ENCODE data around the gene MOB3C. TPM values are rescaled to one million over a fixed set of nuclear protein-coding genes. Genes with fewer than 3 reads are reported as not detected.

Gene MOB3C
- total RNA-seq, 1 donor from 2014 or later = 5.3 TPM

GRCh38 chr1:46639547-46639946 is 22.9 kb upstream of the MOB3C start:
- DNase-seq (ENCODE audit: low spot score) (no peak), ATAC-seq (no peak)

DNA sequence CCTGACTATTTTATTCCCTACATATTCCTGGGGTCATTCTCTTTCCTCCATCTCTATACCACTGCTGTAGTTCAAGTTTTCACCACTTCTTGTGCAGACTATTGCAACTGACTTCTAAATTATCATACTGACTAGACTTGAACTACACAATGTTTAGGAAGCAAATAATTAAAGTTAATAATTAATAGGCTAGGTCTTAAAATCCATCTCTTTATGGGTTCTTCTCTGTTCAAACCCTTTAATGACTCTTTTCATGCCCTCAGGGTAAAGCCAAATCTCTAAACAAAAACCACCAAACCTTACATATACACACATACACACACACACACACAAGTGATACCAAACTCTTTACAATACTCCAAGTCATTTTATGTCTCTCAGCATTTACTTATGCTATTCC is 22.3 kb upstream of the MOB3C start:
- no peak for DNase-seq (ENCODE audit: low spot score)
- no peak for ATAC-seq

GRCh38 chr1:46637444-46638083 is 21.0 kb upstream of the MOB3C start:
- ATAC-seq (no peak), DNase-seq (ENCODE audit: low spot score) (no peak)

DNA sequence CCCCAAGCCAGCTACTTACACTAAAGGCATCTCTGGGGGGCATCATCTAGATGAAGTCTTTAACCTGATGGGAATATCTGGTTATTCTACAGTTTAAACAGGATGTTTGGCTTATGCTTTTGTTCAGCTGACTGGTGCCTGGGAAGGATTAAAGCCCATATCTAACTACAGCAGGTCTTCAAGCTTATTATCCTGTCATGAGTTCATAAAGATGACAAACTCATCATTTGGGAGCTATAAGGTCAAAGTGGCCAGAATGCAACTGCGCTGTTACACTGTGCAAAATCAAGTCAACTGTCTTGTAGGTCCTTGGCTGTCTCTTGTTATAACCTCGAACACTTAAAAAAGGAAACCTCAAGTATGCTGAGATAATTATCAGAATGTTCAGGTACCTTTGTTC is 18.6 kb upstream of the MOB3C start:
- ATAC-seq = no peak
- no peak for DNase-seq (ENCODE audit: low spot score)

- ATAC-seq = no peak
- no peak for DNase-seq (ENCODE audit: low spot score)
Observed at GRCh38 chr1:46630719-46631118, 14.1 kb upstream of the MOB3C start.

DNA sequence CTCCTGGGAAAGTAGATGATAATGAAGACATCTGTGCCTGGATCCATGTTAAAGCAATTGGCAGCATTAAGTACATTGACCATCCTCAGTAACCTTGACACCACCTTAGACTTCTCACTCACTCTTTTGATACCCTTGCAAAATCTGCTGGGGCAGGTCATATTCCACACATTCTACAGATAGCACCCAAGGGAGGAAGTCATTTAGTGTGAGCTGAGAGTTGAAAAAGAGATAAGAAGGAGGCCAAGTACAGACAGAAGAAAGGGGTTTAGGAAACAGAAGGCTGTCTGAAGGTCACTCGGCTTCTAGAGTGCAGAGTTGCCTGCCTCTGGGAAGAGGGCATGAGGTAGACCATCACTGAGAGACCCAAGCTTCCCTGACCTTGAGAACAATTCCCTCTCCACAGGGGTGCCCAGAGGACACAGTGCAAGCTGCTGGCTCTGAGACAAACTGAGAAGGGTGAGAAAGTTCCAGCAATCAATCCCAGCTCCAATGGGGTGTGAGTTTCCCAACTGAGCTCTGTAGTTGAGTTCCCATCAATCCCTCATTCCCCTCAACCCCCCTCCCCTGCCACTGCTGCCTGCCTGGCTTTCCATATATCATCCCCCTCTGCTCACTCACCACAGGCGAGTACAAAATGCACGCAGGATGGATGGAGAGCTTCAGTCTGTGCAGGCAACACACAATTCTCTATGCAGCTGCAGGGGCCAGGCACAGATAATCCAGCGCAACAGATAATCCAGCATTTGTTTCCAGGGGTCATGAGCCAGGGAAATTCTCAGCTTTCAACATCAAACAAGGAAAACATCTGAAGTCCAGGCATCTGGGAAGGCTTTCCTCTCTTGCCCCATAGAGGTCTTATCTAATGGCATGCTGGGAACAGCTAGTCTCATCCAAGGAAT is 7.4 kb upstream of the MOB3C start:
- no peak for DNase-seq (ENCODE audit: low spot score)
- ATAC-seq = no peak

DNA sequence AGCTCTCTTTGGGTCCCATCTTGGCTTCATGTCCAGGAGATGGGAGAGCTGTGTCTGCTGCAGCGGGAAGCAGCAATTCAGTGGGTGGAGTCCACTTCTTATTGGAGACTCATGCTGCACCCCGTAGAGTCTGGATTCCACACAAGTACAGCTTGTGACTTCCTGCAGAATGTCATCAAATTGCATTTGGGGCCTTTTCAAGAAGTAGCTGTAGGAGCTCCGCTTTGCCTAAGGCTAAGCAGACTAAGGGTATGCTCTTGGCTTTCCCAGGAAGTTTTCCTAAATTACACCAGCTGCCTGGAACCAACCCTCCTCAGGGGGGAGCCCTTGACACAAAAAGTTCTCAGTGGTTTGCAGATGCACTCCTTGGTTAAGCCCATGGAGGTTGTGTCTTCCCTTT is 5.7 kb upstream of the MOB3C start:
- peak; percentile 87 for ATAC-seq
- DNase-seq (ENCODE audit: low spot score) = no peak

- ATAC-seq (no peak), DNase-seq (ENCODE audit: low spot score) (no peak)
Observed at GRCh38 chr1:46621930-46622329, 5.3 kb upstream of the MOB3C start.

GRCh38 chr1:46619656-46620258 is 3.1 kb upstream of the MOB3C start:
- ATAC-seq = no peak
- DNase-seq (ENCODE audit: low spot score) = no peak

- ATAC-seq = no peak
- no peak for DNase-seq (ENCODE audit: low spot score)
Observed at GRCh38 chr1:46618754-46619415, 2.3 kb upstream of the MOB3C start.

GRCh38 chr1:46617833-46618232 is 1.2 kb upstream of the MOB3C start:
- no peak for ATAC-seq
- no peak for DNase-seq (ENCODE audit: low spot score)

GRCh38 chr1:46617108-46617800 is 643 bp upstream of the MOB3C start:
- DNase-seq (ENCODE audit: low spot score) = no peak
- ATAC-seq = peak; percentile 38

DNA sequence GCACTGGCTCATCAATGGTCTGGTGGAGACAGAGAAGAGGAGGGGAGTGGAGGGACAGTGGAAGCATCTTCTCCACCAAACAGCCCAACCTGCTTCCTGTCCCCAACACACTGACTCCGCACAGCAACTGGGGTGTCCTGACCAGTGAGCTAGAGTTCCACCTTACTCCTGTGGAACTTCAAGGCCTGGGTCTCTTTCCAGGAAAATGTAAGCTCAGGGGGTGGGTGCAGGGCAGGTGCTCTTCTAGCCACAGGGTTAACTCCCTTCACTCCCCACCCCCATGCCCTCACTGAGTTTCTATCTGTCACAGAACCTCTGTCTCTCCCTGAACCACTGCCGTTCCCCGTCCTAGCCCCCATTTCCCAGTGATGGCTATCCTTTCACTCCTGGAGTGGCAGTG is 876 bp downstream of the MOB3C start:
- ATAC-seq (no peak), DNase-seq (ENCODE audit: low spot score) (no peak)

DNA sequence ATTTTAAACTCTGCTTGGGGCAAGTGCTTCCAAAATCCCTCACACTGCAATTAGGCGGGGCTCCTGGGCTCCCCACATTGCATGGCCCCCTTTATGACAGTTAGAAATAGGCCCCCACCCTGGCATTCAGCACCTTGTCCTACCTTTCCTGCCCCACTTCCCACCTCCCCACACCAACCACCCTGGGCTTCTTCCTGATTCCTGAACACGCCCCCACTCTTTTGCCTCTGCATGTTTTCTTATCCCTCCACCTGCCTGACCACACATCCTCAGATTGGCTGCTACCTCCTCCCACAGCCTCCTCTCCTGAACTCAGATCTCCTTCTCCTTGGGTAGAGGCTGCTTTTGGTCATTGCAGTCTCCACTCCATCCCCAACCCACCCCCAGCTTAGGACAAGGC is 1.5 kb downstream of the MOB3C start:
- no peak for ATAC-seq

DNA sequence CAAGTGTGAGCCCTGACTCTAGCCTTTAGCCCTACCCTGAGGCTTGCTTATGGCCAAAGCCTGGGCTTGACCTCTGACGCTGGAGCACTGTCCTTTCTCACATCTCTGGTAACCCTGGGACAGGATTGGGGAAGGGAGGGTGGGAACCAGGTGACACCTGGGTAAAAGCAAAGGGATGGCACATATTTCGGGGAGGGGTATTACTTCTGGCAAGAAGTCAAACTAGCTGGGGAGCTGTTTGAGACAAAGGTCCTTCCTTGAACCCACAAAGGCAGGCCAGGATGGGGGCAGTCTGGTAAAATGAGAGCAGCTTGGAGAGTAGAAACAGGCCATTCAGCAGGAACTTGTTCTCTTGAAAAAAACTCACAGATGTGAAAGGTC is 2.0 kb downstream of the MOB3C start:
- DNase-seq (ENCODE audit: low spot score) = no peak
- ATAC-seq = peak; percentile 18

More for the DNA sequence above, 1.5 kb downstream of the MOB3C start:
- no peak for DNase-seq (ENCODE audit: low spot score)

DNA sequence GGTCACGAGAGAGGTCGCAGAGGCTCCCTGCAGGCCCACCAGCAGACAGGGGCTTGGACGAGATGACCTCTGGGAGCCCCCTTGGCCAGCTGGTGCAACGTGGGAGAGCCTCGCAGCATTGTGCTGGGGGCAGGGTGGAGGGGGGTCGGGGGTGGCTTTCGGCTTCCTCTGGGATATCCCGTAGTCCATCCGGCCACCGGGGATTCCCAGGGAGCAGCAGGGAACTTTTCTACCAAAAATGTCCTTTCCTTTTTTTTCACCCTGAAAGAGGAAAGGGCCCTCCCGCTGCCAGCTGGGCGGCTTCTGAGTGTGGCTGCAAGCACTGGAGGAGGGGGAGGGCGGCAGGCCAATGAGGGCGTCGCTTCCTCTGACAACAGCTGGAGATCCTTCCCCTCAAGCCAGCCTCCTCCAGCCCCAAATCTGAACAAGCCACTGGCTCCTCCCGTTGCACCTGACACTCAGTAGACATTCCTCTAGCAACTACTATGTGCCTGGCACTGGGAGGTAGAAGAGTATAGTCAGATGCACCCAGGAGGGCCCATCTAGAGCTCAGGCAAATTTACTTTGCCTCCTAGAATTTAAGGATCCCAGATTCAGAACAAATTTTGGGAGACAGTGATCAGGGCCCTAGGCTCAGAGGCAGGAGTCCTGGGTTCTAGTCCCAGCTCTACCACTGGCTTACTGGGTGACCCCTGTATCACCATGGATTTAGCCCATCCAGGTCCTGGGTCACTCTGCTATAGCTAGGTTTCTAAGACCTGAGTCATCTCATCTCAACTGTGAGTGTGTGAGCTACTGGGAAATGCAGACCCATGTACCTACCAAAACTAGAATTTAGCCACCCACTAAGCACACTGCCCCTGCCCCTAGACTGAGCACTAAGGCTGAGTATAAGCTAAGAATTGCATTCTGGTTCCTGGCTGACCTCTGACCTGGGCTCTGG is 2.7 kb downstream of the MOB3C start:
- ATAC-seq (peak; percentile 14), DNase-seq (ENCODE audit: low spot score) (peak; percentile 64)

- no peak for DNase-seq (ENCODE audit: low spot score)
- no peak for ATAC-seq
Observed at GRCh38 chr1:46612937-46613660, 3.5 kb downstream of the MOB3C start.

DNA sequence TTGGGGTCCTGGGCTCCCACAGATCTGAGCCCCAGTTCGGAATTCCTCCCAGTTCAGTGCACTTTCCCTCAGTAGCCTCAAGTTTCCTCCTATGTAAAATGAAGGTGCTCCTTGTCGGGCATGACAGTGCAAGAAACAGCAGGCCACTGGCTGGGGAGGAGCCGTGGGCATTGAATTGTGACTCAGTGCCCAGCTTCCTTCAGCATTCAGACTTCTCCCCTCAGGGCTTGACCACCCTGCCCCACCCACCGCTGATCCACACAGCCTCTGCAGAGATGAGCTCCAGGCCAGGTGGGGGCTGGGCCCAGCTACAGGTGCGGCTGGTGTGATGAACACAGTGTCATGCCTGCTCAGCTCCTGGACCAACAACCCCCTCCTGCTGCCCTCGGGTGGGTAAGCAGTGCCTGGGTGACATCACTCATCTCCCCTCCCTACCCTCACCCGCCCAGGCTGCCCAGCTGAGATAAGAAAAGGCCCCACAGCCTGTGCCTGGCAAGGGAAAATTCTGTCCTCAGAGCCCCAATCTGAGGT is 4.9 kb downstream of the MOB3C start:
- DNase-seq (ENCODE audit: low spot score) (no peak), ATAC-seq (no peak)
